Stimulated activated CD4-positive, alpha-beta T cell treated with anti-CD3 and anti-CD28 coated beads, Interleukin-1b, Interleukin-23, amount 100 ng/mL, for 4 hours (primary cell): ENCODE results near the gene CGRRF1.
A peak's percentile ranks its signal among the peaks of the same experiment; 100 is the strongest.

Experiments
- DNase-seq, 2 donors: peaks; one replicate each; pipeline ENCODE4 v3.0.0-alpha.2; 2020; ENCODE audit warnings: low read depth in 2 of 2

Gene CGRRF1

GRCh38 chr14:54548491-54548890 lies 38.8 kb downstream of the CGRRF1 start:
- no peak for DNase-seq

- no peak for DNase-seq
These were observed 40.2 kb downstream of the CGRRF1 start for GRCh38 chr14:54549862-54550261.

- no peak for DNase-seq
These were observed 40.8 kb downstream of the CGRRF1 start for GRCh38 chr14:54550514-54550913.

- DNase-seq = no peak
These were observed 44.7 kb downstream of the CGRRF1 start for GRCh38 chr14:54554401-54554800.

GRCh38 chr14:54555651-54556050 lies 45.9 kb downstream of the CGRRF1 start:
- DNase-seq = no peak

GRCh38 chr14:54556535-54556934 lies 46.8 kb downstream of the CGRRF1 start:
- DNase-seq = no peak

- no peak for DNase-seq
These were observed 52.6 kb downstream of the CGRRF1 start for GRCh38 chr14:54562334-54562733.

- no peak for DNase-seq
These were observed 54.6 kb downstream of the CGRRF1 start for GRCh38 chr14:54564071-54564867.

GRCh38 chr14:54564868-54565784 lies 55.4 kb downstream of the CGRRF1 start:
- DNase-seq = peak; percentile 36 to 57

GRCh38 chr14:54565785-54566409 lies 56.2 kb downstream of the CGRRF1 start:
- DNase-seq = peak; percentile 66 to 79

GRCh38 chr14:54566410-54567223 lies 56.9 kb downstream of the CGRRF1 start, which contains the start of gene SAMD4A:
Gene SAMD4A (plus strand): TSS chr14:54567128. CDS start chr14:54567917, 789 bp downstream.
- peak; percentile 44 to 52 for DNase-seq

GRCh38 chr14:54567224-54567638 lies 57.5 kb downstream of the CGRRF1 start:
- no peak for DNase-seq

- DNase-seq = peak in 1 of 2 donors; percentile 22
These were observed 58.2 kb downstream of the CGRRF1 start for GRCh38 chr14:54567639-54568561.

GRCh38 chr14:54568821-54569595 lies 59.3 kb downstream of the CGRRF1 start:
- no peak for DNase-seq

- DNase-seq = no peak
These were observed 60.3 kb downstream of the CGRRF1 start for GRCh38 chr14:54570047-54570446.

- no peak for DNase-seq
These were observed 61.1 kb downstream of the CGRRF1 start for GRCh38 chr14:54570631-54571415.

- DNase-seq = no peak
These were observed 62.6 kb downstream of the CGRRF1 start for GRCh38 chr14:54572316-54572715.

GRCh38 chr14:54574528-54574927 lies 64.8 kb downstream of the CGRRF1 start:
- no peak for DNase-seq

- DNase-seq = no peak
These were observed 67.8 kb downstream of the CGRRF1 start for GRCh38 chr14:54577494-54577893.
